ENCODE data around the gene GSTA1. TPM values are rescaled to one million over a fixed set of nuclear protein-coding genes. Genes with fewer than 3 reads are reported as not detected.
"Not testable (repeated sequence)": the region's sequence is repeated elsewhere in the genome, so short reads cannot be mapped to it uniquely, and the experiment has no call there.

The GSTA1 gene
- total RNA-seq, 4 donors from 2014 or later = not detected

DNA sequence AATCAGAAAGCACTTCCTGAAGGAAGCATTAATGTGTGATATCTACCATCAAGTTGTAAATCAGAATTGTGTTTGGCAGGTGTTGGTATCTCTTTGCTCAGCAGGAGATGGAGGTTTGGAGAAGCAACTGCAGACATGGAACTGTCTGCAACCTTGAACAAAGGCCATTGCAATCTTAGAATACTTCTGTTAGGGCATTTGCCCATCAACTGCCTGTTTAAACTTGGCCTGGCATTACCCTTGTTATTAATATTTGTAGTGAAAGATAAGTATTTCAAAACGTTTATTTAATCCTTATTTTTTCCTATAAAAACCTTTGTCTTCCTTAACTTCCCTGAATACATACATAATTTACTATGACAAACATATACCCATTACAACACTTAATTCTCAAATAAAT is 22.9 kb upstream of the GSTA1 start:
- TF ChIP-seq EP300 (IDR thresholded peaks at IDR 0.05) (no peak), POLR2A (IDR thresholded peaks at IDR 0.05; ENCODE audit: low read depth) (no peak), POLR2AphosphoS5 (IDR thresholded peaks at IDR 0.05) (no peak)
- TF ChIP-seq, protein P1, sequence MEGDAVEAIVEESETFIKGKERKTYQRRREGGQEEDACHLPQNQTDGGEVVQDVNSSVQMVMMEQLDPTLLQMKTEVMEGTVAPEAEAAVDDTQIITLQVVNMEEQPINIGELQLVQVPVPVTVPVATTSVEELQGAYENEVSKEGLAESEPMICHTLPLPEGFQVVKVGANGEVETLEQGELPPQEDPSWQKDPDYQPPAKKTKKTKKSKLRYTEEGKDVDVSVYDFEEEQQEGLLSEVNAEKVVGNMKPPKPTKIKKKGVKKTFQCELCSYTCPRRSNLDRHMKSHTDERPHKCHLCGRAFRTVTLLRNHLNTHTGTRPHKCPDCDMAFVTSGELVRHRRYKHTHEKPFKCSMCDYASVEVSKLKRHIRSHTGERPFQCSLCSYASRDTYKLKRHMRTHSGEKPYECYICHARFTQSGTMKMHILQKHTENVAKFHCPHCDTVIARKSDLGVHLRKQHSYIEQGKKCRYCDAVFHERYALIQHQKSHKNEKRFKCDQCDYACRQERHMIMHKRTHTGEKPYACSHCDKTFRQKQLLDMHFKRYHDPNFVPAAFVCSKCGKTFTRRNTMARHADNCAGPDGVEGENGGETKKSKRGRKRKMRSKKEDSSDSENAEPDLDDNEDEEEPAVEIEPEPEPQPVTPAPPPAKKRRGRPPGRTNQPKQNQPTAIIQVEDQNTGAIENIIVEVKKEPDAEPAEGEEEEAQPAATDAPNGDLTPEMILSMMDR (IDR thresholded peaks at IDR 0.05) = no peak
- Histone ChIP-seq H3K27ac (replicated peaks in 1 of 4) (no peak overlapping the region), H3K4me3 (no peak overlapping the region), H3K9me3 (peaks cover 0 to 5% (median 2%) of the 10 kb centered on the region in 4 donors), H3K4me1 (no peaks in the 10 kb centered on the region), H3K27me3 (no peaks in the 10 kb centered on the region), H3K36me3 (no peaks in the 10 kb centered on the region)
- 31% methylated on average over 1 of the region's 1 CpG for WGBS
- intact Hi-C loops (cut with DNase I) = no loop called here
- no peak for DNase-seq (ENCODE audit: extremely low spot score)

DNA sequence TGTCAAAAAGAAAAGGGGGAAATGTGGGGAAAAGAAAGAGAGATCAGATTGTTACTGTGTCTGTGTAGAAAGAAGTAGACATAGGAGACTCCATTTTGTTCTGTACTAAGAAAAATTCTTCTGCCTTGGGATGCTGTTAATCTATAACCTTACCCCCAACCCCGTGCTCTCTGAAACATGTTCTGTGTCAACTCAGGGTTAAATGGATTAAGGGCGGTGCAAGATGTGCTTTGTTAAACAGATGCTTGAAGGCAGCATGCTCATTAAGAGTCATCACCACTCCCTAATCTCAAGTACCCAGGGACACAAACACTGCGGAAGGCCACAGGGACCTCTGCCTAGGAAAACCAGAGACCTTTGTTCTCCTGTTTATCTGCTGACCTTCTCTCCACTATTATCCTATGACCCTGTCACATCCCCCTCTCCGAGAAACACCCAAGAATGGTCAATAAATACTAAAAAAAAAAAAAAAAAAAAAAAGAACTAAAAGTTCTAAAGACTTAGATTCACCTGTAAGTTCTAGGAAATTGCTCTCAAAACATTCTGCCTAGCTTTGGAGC is 22.4 kb upstream of the GSTA1 start:
- DNase-seq (ENCODE audit: extremely low spot score); H3K36me3 ChIP-seq; H3K27me3 ChIP-seq; intact Hi-C loops (cut with DNase I); H3K9me3 ChIP-seq; H3K4me1 ChIP-seq; H3K27ac ChIP-seq (replicated peaks in 1 of 4); H3K4me3 ChIP-seq: not testable (repeated sequence)
- WGBS = 93% methylated on average over 4 of the region's 4 CpGs

DNA sequence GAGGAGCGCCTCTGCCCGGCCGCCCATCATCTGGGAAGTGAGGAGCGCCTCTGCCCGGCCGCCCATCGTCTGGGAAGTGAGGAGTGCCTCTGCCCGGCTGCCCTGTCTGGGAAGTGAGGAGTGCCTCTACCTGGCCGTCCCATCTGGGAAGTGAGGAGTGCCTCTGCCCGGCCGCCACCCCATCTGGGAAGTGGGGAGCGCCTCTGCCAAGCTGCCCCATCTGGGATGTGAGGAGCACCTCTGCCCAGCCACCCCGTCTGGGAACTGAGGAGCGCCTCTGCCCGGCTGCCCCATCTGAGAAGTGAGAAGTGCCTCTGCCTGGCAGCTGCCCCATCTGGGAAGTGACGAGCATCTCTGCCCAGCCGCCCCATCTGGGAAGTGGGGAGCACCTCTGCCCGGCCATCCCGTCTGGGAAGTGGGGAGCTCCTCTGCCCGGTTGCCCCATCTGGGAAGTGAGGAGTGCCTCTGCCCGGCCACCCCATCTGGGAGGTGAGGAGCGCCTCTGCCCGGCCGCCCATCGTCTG is 21.7 kb upstream of the GSTA1 start:
- DNase-seq (ENCODE audit: extremely low spot score); H3K27me3 ChIP-seq; intact Hi-C loops (cut with DNase I); H3K4me1 ChIP-seq; H3K4me3 ChIP-seq; H3K36me3 ChIP-seq; H3K9me3 ChIP-seq; H3K27ac ChIP-seq (replicated peaks in 1 of 4): not testable (repeated sequence)
- WGBS = 91% methylated on average over 23 of the region's 25 CpGs

DNA sequence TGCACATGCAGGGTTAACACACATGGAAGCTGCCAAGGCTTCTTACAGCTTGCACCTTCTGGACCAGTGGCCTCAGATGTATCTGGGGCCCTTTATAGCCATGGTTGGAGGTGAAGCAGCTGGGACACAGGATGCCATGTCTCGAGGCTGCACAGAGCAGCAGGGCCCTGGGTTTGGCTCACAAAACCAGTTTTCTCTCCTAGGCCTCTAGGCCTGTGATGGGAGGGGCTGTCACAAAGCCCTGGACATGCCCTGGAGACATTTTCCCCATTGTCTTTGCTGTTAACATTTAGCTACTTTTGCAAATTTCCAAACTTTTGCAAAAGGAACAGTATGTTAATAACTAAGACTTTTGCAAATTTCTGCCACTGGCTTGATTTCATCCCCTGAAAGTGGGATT is 18.2 kb upstream of the GSTA1 start:
- TF ChIP-seq POLR2AphosphoS5 (IDR thresholded peaks at IDR 0.05) = no peak
- H3K27ac ChIP-seq (replicated peaks in 1 of 4) = no peak overlapping the region
- DNase-seq (ENCODE audit: extremely low spot score) = no peak
- intact Hi-C loops (cut with DNase I) = no loop called here
- WGBS = no CpG with 5 or more reads among the region's 1 CpG
- no peak overlapping the region for H3K4me3 ChIP-seq
- no peaks in the 10 kb centered on the region for H3K36me3 ChIP-seq
- H3K9me3 ChIP-seq = peaks cover 0 to 8% (median 2%) of the 10 kb centered on the region in 4 donors
- H3K4me1 ChIP-seq = no peaks in the 10 kb centered on the region
- no peaks in the 10 kb centered on the region for H3K27me3 ChIP-seq

DNA sequence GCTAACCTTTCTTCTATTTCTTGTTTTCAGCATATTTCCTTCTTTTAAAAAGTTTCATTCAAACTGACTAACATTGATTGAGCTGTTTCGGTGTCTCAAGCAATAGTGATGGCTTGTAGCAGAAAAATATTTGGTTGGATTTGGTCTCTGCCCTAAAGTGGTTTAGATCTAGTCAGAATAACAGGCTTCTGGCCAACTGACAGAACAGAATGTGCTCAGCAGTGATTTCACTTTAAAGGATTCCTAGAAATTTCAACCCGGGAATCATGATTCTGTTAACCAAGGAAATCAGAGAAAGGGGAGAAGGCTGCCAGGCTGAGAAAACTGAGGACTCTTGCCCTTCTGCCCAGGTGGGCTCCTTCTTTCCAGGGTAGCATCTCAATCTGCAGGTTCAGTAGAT is 16.6 kb upstream of the GSTA1 start:
- 56% methylated on average over 2 of the region's 2 CpGs for WGBS
- intact Hi-C loops (cut with DNase I) = no loop called here
- H3K27ac ChIP-seq (replicated peaks in 1 of 4) = no peak overlapping the region
- no peaks in the 10 kb centered on the region for H3K27me3 ChIP-seq
- no peak overlapping the region for H3K4me3 ChIP-seq
- H3K36me3 ChIP-seq = no peaks in the 10 kb centered on the region
- H3K4me1 ChIP-seq = peaks cover 0 to 3% (median 0%) of the 10 kb centered on the region in 4 donors
- H3K9me3 ChIP-seq = peaks cover 0 to 8% (median 2%) of the 10 kb centered on the region in 4 donors
- DNase-seq (ENCODE audit: extremely low spot score) = no peak
- TF ChIP-seq, protein P1 (IDR thresholded peaks at IDR 0.05) = no peak

DNA sequence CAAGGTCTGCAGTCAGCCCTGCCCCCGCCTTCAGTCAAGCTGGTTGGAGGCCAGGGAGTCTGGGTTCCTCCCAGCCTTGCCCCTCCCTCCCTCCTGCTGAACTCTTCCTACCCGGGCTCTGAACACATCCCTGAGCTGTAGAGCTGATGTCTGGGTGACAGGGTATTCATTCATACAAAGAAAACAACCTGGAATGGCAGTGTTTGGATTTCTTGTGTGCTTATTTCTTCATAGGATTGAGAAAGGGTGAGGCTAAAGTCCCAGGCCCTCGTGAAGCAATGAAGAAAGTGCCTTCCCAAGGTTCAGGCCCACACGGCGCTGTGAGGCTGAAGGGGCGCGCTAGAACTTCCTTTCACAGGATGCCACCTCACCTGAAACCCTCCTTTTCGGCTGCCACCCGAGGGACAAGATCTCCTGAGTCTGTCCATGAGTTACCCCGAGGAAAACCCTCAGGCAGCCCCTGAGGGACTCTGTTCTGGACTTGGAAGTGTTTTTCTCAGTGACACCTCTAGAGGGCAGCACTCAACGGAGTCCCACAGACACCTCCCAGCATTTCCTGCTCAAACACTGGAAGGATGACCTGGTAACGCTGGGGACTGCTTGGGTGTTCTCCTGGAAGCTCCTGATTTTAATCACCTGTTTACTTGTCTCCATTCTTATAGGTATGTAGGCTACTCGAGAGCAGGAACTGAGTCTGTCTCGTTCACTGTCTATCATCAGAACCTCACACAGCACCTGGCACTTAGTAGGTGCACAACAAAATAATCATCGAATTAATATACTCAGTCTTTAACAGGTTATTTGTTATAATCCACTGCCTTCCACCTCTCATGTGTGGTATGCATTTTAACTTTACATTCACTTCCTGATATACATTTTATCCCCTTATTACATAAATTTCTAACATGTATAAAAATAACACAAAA is 11.8 kb upstream of the GSTA1 start:
- no peaks in the 10 kb centered on the region for H3K36me3 ChIP-seq
- no peak overlapping the region for H3K4me3 ChIP-seq
- H3K9me3 ChIP-seq = no peaks in the 10 kb centered on the region
- H3K27me3 ChIP-seq = no peaks in the 10 kb centered on the region
- WGBS = 42% methylated on average over 14 of the region's 15 CpGs
- no peak for DNase-seq (ENCODE audit: extremely low spot score)
- intact Hi-C loops (cut with DNase I) = no loop called here
- peaks cover 0 to 4% (median 0%) of the 10 kb centered on the region in 4 donors for H3K4me1 ChIP-seq
- no peak overlapping the region for H3K27ac ChIP-seq (replicated peaks in 1 of 4)
- TF ChIP-seq POLR2AphosphoS5 (IDR thresholded peaks at IDR 0.05) = no peak
- TF ChIP-seq, protein P1 (IDR thresholded peaks at IDR 0.05) = peak in 2 of 3 experiments; percentile 38 to 70
- no peak for TF ChIP-seq POLR2A (IDR thresholded peaks at IDR 0.05; ENCODE audit: low read depth)
- no peak for TF ChIP-seq EP300 (IDR thresholded peaks at IDR 0.05)

DNA sequence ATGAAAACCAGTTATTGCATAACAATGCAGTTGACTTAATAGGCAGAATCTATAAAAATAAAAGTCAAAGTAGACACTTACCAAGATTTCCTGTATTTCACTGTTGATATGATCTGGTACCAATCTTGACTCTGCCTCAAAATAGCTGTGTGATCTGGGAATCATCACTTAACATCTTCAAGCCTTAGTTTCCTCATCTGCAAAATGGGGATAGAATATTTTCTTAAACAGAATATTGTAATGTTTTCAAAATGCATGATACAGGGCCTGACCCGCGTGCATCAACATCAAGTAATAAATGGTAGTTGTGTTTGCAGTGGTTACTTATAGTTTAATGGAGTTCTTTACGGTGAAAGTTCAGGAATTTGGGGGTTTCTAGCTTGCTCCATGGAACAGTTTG is 10.9 kb upstream of the GSTA1 start:
- H3K27me3 ChIP-seq; H3K4me3 ChIP-seq; H3K4me1 ChIP-seq; H3K36me3 ChIP-seq; intact Hi-C loops (cut with DNase I); H3K9me3 ChIP-seq; H3K27ac ChIP-seq (replicated peaks in 1 of 4); DNase-seq (ENCODE audit: extremely low spot score): not testable (repeated sequence)
- WGBS = 63% methylated on average over 3 of the region's 3 CpGs

DNA sequence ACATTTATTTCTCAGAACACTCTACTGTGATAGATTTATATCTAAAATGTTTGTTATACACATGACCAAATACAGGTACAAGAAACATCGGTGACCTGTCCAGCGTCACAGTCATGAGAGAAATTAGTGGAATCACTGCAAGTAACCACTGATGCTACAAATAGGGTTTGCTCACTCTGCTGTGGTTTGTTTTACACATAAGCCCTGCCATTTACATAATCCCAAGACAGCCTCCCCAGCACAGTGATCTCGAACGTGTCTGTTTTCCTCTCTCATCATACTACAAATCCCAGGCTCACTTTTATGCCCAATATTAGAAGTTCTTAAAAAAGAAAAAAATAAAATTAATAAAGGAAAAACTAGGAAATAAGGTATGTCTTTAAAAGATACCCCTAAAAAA is 6.2 kb upstream of the GSTA1 start:
- DNase-seq (ENCODE audit: extremely low spot score); H3K4me1 ChIP-seq; H3K27me3 ChIP-seq; H3K4me3 ChIP-seq; H3K27ac ChIP-seq (replicated peaks in 1 of 4); H3K36me3 ChIP-seq; H3K9me3 ChIP-seq; intact Hi-C loops (cut with DNase I): not testable (repeated sequence)
- WGBS = 64% methylated on average over 4 of the region's 4 CpGs
